HepG2 (cell line): Measurements from ENCODE around the gene BABAM1. TPM values are rescaled to one million over a fixed set of nuclear protein-coding genes. Genes with fewer than 3 reads are reported as not detected.
A peak's percentile ranks its signal among the peaks of the same experiment; 100 is the strongest.

Source experiments
- CBX5 ChIP-seq: sonication (generic); formaldehyde crosslinking; IDR thresholded peaks from 2 replicates; pipeline ENCODE4 v1.4.0; 2020; ENCODE audit warnings: missing genetic modification reagents, borderline replicate concordance
- CHCHD3 ChIP-seq: sonication (generic); formaldehyde crosslinking; IDR thresholded peaks from 2 replicates; pipeline ENCODE4 v1.8.0; 2022; ENCODE audit warnings: mild to moderate bottlenecking, missing genetic modification reagents, moderate library complexity
- DBP ChIP-seq: sonication (generic); formaldehyde crosslinking; IDR thresholded peaks from 2 replicates; pipeline ENCODE4 v1.4.0; 2020; ENCODE audit warnings: missing genetic modification reagents; ENCODE audit errors: not compliant biosample characterization
- GZF1 ChIP-seq: sonication (generic); formaldehyde crosslinking; IDR thresholded peaks from 2 replicates; pipeline ENCODE4 v1.5.1; 2020; ENCODE audit warnings: mild to moderate bottlenecking, missing genetic modification reagents
- HCFC1 ChIP-seq: fragments of 150-350 bp; IDR thresholded peaks from 2 replicates; pipeline ENCODE4 v1.6.1; 2014; ENCODE audit warnings: low read depth, low read length
- HHEX ChIP-seq: IDR thresholded peaks from 2 replicates; pipeline ENCODE4 v1.6.1; 2016; ENCODE audit warnings: control low read depth
- HNRNPL ChIP-seq: fragments of 200-400 bp; formaldehyde crosslinking; IDR thresholded peaks from 2 replicates; pipeline ENCODE4 v1.6.1; 2017; ENCODE audit warnings: mild to moderate bottlenecking, low read depth, low read length
- KMT2A ChIP-seq: sonication (generic); formaldehyde crosslinking; IDR thresholded peaks from 2 replicates; pipeline ENCODE4 v1.4.0; 2020; ENCODE audit warnings: missing genetic modification reagents
- MXI1 ChIP-seq: IDR thresholded peaks from 3 replicates; pipeline ENCODE4 v1.6.1; 2012; ENCODE audit warnings: low read depth, low read length, inconsistent platforms, borderline replicate concordance
- TGIF2 ChIP-seq: IDR thresholded peaks from 2 replicates; pipeline ENCODE4 v1.6.1; 2016; ENCODE audit warnings: control low read depth, missing compliant biosample characterization
- ZNF136 ChIP-seq: sonication (generic); formaldehyde crosslinking; IDR thresholded peaks from 2 replicates; pipeline ENCODE4 v1.8.1; 2022; ENCODE audit warnings: low read depth, mild to moderate bottlenecking, moderate library complexity, missing genetic modification reagents
- ZNF547 ChIP-seq: sonication (generic); formaldehyde crosslinking; IDR thresholded peaks from 2 replicates; pipeline ENCODE4 v1.5.1; 2020; ENCODE audit warnings: mild to moderate bottlenecking, missing genetic modification reagents
- ZNF772 ChIP-seq: sonication (generic); formaldehyde crosslinking; IDR thresholded peaks from 2 replicates; pipeline ENCODE4 v1.5.0; 2020; ENCODE audit warnings: mild to moderate bottlenecking, missing genetic modification reagents
- polyA plus RNA-seq, 8 experiments: library from polyadenylated mRNA; depleted of rRNA in 3 of 8; stranded (reverse) in 7 of 8; unstranded in 1 of 8; fragments of >200 nt; fragmentation: Illumina TruSeq in 4 of 8; extraction: Trizol in 4 of 8; gene quantifications; 2 replicates each; pipeline versions ENCODE4 v1.2.1 to v1.2.3, GENCODE V29; 2011 to 2016; ENCODE audit warnings: low read depth in 4 of 8, missing spikeins in 1 of 8, mixed read lengths in 1 of 8; ENCODE audit not compliant: insufficient read depth in 1 of 8
- total RNA-seq, 5 experiments: library from RNA; depleted of rRNA; stranded (reverse); fragments of >200 nt; fragmentation: Illumina TruSeq; extraction: Trizol; gene quantifications; 2 replicates each; pipeline ENCODE4 v1.2.3, GENCODE V29; 2016; ENCODE audit warnings: low read depth in 1 of 5
- TF ChIP-seq, protein P1 (sequence below), 2 experiments: sonication (generic) in 1 of 2; formaldehyde crosslinking in 1 of 2; IDR thresholded peaks; 2 replicates each; pipeline versions ENCODE4 v1.6.1 to v1.9.0; 2014 to 2022; ENCODE audit warnings: antibody characterized with exemption in 1 of 2, borderline replicate concordance in 1 of 2, inconsistent platforms in 1 of 2, low read depth in 1 of 2, missing genetic modification reagents in 1 of 2
- TF ChIP-seq, protein P2 (sequence below): sonication (generic); formaldehyde crosslinking; IDR thresholded peaks from 2 replicates; pipeline ENCODE4 v1.4.0; 2020; ENCODE audit warnings: mild to moderate bottlenecking, missing genetic modification reagents

Gene BABAM1
- total and polyA plus RNA-seq, 2 of the 13 experiments (the other 11 are each of a cell fraction or from before 2014, with no cell fraction given) = 70.0 to 82.0 TPM

DNA sequence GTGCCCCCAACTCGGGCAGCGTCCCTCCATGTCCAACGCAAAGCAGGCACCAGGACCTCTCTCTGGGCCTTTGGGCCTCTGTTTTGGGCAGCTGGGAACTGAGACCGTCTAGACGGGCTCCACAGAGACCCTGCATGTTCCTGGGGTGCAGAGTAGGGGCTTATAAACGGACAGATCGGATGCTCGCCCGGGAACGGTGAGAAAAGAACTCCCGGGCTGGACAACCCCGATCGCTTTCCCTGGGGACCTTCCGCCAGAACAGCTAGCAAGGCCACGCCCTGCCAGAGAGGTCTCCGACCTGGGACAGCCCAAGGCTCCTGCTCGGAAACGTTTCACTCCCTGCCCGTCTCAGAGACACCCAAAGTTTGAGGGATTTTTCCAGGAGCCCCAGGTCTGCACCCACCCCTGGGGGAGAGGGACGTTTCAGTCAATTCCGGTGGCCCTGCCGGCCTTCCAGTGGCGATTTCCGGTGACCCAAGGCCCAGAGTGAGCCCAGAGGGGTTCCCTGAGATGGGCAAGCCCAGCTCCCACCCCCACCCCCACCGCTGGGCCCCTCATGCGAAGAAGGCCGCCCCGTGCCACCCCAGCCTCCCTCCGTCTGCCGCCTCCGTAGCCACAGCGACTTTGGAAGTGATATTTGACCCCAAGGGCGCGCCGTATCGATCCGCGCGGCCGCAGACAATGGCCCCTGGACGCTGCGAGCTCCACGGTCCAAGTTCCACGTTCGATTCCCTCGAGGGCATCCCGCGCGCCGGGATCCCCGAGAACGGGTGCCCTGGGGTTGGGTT, 23.2 kb upstream of the BABAM1 start (continued):
- TF ChIP-seq ZNF136 (CRISPR knock-in tag) (0 out of 2 replicates have a peak, but pooled peaks have one; percentile 22), GZF1 (CRISPR knock-in tag) (no peak), DBP (CRISPR knock-in tag) (no peak), CHCHD3 (CRISPR knock-in tag) (no peak), HCFC1 (no peak), ZNF547 (no peak), HNRNPL (peak; percentile 88), ZNF772 (CRISPR knock-in tag) (no peak), TGIF2 (CRISPR knock-in tag) (no peak), CBX5 (CRISPR knock-in tag) (no peak), MXI1 (0 out of 3 replicates have a peak, but pooled peaks have one; percentile 50), HHEX (CRISPR knock-in tag) (0 out of 2 replicates have a peak, but pooled peaks have one; percentile 17), KMT2A (CRISPR knock-in tag) (peak; percentile 68)
- TF ChIP-seq, protein P1, sequence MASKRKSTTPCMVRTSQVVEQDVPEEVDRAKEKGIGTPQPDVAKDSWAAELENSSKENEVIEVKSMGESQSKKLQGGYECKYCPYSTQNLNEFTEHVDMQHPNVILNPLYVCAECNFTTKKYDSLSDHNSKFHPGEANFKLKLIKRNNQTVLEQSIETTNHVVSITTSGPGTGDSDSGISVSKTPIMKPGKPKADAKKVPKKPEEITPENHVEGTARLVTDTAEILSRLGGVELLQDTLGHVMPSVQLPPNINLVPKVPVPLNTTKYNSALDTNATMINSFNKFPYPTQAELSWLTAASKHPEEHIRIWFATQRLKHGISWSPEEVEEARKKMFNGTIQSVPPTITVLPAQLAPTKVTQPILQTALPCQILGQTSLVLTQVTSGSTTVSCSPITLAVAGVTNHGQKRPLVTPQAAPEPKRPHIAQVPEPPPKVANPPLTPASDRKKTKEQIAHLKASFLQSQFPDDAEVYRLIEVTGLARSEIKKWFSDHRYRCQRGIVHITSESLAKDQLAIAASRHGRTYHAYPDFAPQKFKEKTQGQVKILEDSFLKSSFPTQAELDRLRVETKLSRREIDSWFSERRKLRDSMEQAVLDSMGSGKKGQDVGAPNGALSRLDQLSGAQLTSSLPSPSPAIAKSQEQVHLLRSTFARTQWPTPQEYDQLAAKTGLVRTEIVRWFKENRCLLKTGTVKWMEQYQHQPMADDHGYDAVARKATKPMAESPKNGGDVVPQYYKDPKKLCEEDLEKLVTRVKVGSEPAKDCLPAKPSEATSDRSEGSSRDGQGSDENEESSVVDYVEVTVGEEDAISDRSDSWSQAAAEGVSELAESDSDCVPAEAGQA (IDR thresholded peaks at IDR 0.05; ENCODE audit: low read depth) = no peak
- TF ChIP-seq, protein P1 (CRISPR knock-in tag; IDR thresholded peaks at IDR 0.05; ENCODE audit: borderline replicate concordance) = no peak
- TF ChIP-seq, protein P2, sequence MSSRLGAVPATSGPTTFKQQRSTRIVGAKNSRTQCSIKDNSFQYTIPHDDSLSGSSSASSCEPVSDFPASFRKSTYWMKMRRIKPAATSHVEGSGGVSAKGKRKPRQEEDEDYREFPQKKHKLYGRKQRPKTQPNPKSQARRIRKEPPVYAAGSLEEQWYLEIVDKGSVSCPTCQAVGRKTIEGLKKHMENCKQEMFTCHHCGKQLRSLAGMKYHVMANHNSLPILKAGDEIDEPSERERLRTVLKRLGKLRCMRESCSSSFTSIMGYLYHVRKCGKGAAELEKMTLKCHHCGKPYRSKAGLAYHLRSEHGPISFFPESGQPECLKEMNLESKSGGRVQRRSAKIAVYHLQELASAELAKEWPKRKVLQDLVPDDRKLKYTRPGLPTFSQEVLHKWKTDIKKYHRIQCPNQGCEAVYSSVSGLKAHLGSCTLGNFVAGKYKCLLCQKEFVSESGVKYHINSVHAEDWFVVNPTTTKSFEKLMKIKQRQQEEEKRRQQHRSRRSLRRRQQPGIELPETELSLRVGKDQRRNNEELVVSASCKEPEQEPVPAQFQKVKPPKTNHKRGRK (CRISPR knock-in tag) = no peak
